Activated gamma-delta T cell (primary cell): ENCODE measurements around the gene NTRK3.

Source experiments
- DNase-seq: peaks from one replicate; lab custom pipeline; 2025; lab: John Stamatoyannopoulos, UW

Gene NTRK3

GRCh38 chr15:88257311-88258092 is 963 bp upstream of the NTRK3 start:
- DNase-seq: no peak

- DNase-seq: no peak
These were observed 858 bp downstream of the NTRK3 start for GRCh38 chr15:88255484-88256278.

GRCh38 chr15:88255087-88255483 is 1.5 kb downstream of the NTRK3 start:
- DNase-seq: no peak

- no peak for DNase-seq
These were observed 4.1 kb downstream of the NTRK3 start for GRCh38 chr15:88252441-88252840.

- no peak for DNase-seq
These were observed 5.7 kb downstream of the NTRK3 start for GRCh38 chr15:88250826-88251225.

GRCh38 chr15:88249220-88249619 is 7.3 kb downstream of the NTRK3 start:
- no peak for DNase-seq

- DNase-seq: no peak
These were observed 8.6 kb downstream of the NTRK3 start for GRCh38 chr15:88247914-88248313.

GRCh38 chr15:88246666-88247446 is 9.7 kb downstream of the NTRK3 start:
- peak; percentile 37 for DNase-seq

GRCh38 chr15:88246081-88246480 is 10.5 kb downstream of the NTRK3 start:
- DNase-seq: no peak

- DNase-seq: no peak
These were observed 12.4 kb downstream of the NTRK3 start for GRCh38 chr15:88243895-88244787.

- DNase-seq: no peak
These were observed 13.7 kb downstream of the NTRK3 start for GRCh38 chr15:88242586-88243555.

- no peak for DNase-seq
These were observed 15.1 kb downstream of the NTRK3 start for GRCh38 chr15:88241461-88241860.

GRCh38 chr15:88241060-88241459 is 15.5 kb downstream of the NTRK3 start:
- DNase-seq: no peak

- no peak for DNase-seq
These were observed 16.9 kb downstream of the NTRK3 start for GRCh38 chr15:88239594-88239993.

GRCh38 chr15:88238618-88239430 is 17.7 kb downstream of the NTRK3 start:
- DNase-seq: no peak

GRCh38 chr15:88234711-88235110 is 21.8 kb downstream of the NTRK3 start:
- DNase-seq: no peak

GRCh38 chr15:88233921-88234320 is 22.6 kb downstream of the NTRK3 start:
- DNase-seq: no peak

GRCh38 chr15:88232771-88233201 is 23.8 kb downstream of the NTRK3 start:
- DNase-seq: no peak

GRCh38 chr15:88231909-88232644 is 24.5 kb downstream of the NTRK3 start:
- no peak for DNase-seq
